ENCODE data around the gene CDH13. TPM values are rescaled to one million over a fixed set of nuclear protein-coding genes. Genes with fewer than 3 reads are reported as not detected.

CDH13 gene
- total RNA-seq, 1 donor from 2014 or later: 81.1 TPM

GRCh38 chr16:83433201-83433600 lies 806.4 kb downstream of the CDH13 start:
- TF ChIP-seq, protein P1, sequence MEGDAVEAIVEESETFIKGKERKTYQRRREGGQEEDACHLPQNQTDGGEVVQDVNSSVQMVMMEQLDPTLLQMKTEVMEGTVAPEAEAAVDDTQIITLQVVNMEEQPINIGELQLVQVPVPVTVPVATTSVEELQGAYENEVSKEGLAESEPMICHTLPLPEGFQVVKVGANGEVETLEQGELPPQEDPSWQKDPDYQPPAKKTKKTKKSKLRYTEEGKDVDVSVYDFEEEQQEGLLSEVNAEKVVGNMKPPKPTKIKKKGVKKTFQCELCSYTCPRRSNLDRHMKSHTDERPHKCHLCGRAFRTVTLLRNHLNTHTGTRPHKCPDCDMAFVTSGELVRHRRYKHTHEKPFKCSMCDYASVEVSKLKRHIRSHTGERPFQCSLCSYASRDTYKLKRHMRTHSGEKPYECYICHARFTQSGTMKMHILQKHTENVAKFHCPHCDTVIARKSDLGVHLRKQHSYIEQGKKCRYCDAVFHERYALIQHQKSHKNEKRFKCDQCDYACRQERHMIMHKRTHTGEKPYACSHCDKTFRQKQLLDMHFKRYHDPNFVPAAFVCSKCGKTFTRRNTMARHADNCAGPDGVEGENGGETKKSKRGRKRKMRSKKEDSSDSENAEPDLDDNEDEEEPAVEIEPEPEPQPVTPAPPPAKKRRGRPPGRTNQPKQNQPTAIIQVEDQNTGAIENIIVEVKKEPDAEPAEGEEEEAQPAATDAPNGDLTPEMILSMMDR (IDR thresholded peaks at IDR 0.05; ENCODE audit: partially characterized antibody, unreplicated experiment): no peak
- Mint-ChIP-seq H3K4me3 (ENCODE audit: unreplicated experiment) (no peak overlapping the region), H3K4me1 (ENCODE audit: low read depth, unreplicated experiment) (no peaks in the 10 kb centered on the region), H3K27ac (ENCODE audit: unreplicated experiment) (no peak overlapping the region), H3K27me3 (ENCODE audit: unreplicated experiment) (no peaks in the 10 kb centered on the region), H3K9me3 (ENCODE audit: unreplicated experiment) (no peaks in the 10 kb centered on the region), H3K36me3 (ENCODE audit: unreplicated experiment) (no peaks in the 10 kb centered on the region)
- DNase-seq: no peak

DNA sequence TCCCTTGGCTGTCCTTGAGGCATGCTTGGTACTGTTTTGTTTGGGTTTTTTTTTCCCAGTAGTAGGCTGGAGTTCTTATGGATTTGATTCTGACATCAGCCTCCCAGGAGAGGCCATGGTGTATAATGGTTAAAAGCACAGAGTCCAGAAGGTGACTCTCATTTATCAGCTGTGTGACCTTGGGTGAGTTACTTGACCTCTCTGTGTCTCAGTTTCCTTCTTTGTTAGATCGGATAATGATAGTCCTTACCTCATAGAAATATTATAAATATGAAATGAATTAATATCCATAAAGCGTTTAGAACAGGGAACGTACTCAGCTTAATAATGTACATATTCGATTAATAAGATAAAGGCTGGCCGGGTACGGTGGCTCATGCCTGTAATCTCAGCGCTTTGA lies 810.3 kb downstream of the CDH13 start:
- Mint-ChIP-seq H3K9me3 (ENCODE audit: unreplicated experiment) (no peaks in the 10 kb centered on the region), H3K27me3 (ENCODE audit: unreplicated experiment) (no peaks in the 10 kb centered on the region), H3K27ac (ENCODE audit: unreplicated experiment) (no peak overlapping the region), H3K36me3 (ENCODE audit: unreplicated experiment) (no peaks in the 10 kb centered on the region), H3K4me1 (ENCODE audit: low read depth, unreplicated experiment) (no peaks in the 10 kb centered on the region), H3K4me3 (ENCODE audit: unreplicated experiment) (no peak overlapping the region)
- no peak for DNase-seq
- TF ChIP-seq, protein P1 (IDR thresholded peaks at IDR 0.05; ENCODE audit: partially characterized antibody, unreplicated experiment): no peak

- no peak overlapping the region for H3K27ac Mint-ChIP-seq (ENCODE audit: unreplicated experiment)
- no peaks in the 10 kb centered on the region for H3K4me1 Mint-ChIP-seq (ENCODE audit: low read depth, unreplicated experiment)
- H3K27me3 Mint-ChIP-seq (ENCODE audit: unreplicated experiment): no peaks in the 10 kb centered on the region
Measured at GRCh38 chr16:83438326-83438725, 811.6 kb downstream of the CDH13 start.

DNA sequence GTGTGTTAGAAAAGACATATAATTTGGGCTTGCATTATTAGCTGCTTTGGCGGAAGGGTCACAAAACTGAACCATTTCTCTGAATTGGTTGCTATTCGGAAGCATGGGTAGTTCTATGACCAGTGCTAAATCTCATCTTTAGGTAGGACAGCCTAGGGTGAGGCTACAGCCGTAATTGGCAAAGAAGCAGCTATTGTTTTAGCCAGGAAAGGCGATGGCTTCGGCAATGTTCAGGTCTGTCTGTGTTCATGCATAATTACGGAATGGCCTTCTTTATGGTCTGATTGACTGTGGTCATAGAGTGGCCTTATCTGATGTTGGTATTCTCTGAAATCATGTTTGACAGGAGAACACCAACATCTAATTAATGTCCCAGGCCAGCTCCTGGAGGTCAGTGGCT lies 812.6 kb downstream of the CDH13 start:
- no peak for DNase-seq
- TF ChIP-seq, protein P1 (IDR thresholded peaks at IDR 0.05; ENCODE audit: partially characterized antibody, unreplicated experiment): no peak
- Mint-ChIP-seq H3K27ac (ENCODE audit: unreplicated experiment) (no peak overlapping the region), H3K36me3 (ENCODE audit: unreplicated experiment) (no peaks in the 10 kb centered on the region), H3K4me3 (ENCODE audit: unreplicated experiment) (no peak overlapping the region), H3K4me1 (ENCODE audit: low read depth, unreplicated experiment) (no peaks in the 10 kb centered on the region), H3K27me3 (ENCODE audit: unreplicated experiment) (no peaks in the 10 kb centered on the region), H3K9me3 (ENCODE audit: unreplicated experiment) (no peaks in the 10 kb centered on the region)

More at GRCh38 chr16:83438326-83438725, 811.6 kb downstream of the CDH13 start:
- Mint-ChIP-seq H3K4me3 (ENCODE audit: unreplicated experiment) (no peak overlapping the region), H3K9me3 (ENCODE audit: unreplicated experiment) (no peaks in the 10 kb centered on the region), H3K36me3 (ENCODE audit: unreplicated experiment) (no peaks in the 10 kb centered on the region)
- TF ChIP-seq, protein P1 (IDR thresholded peaks at IDR 0.05; ENCODE audit: partially characterized antibody, unreplicated experiment): no peak
- no peak for DNase-seq

GRCh38 chr16:83441517-83441916 lies 814.7 kb downstream of the CDH13 start:
- Mint-ChIP-seq H3K27me3 (ENCODE audit: unreplicated experiment) (no peaks in the 10 kb centered on the region), H3K36me3 (ENCODE audit: unreplicated experiment) (no peaks in the 10 kb centered on the region), H3K27ac (ENCODE audit: unreplicated experiment) (no peak overlapping the region), H3K4me1 (ENCODE audit: low read depth, unreplicated experiment) (no peaks in the 10 kb centered on the region), H3K4me3 (ENCODE audit: unreplicated experiment) (no peak overlapping the region), H3K9me3 (ENCODE audit: unreplicated experiment) (no peaks in the 10 kb centered on the region)
- DNase-seq: no peak
- TF ChIP-seq, protein P1 (IDR thresholded peaks at IDR 0.05; ENCODE audit: partially characterized antibody, unreplicated experiment): no peak
